ENCODE data around the gene ZP1.
A peak's percentile ranks its signal among the peaks of the same experiment; 100 is the strongest.
"Not testable (repeated sequence)": the region's sequence is repeated elsewhere in the genome, so short reads cannot be mapped to it uniquely, and the experiment has no call there.

ZP1 gene

DNA sequence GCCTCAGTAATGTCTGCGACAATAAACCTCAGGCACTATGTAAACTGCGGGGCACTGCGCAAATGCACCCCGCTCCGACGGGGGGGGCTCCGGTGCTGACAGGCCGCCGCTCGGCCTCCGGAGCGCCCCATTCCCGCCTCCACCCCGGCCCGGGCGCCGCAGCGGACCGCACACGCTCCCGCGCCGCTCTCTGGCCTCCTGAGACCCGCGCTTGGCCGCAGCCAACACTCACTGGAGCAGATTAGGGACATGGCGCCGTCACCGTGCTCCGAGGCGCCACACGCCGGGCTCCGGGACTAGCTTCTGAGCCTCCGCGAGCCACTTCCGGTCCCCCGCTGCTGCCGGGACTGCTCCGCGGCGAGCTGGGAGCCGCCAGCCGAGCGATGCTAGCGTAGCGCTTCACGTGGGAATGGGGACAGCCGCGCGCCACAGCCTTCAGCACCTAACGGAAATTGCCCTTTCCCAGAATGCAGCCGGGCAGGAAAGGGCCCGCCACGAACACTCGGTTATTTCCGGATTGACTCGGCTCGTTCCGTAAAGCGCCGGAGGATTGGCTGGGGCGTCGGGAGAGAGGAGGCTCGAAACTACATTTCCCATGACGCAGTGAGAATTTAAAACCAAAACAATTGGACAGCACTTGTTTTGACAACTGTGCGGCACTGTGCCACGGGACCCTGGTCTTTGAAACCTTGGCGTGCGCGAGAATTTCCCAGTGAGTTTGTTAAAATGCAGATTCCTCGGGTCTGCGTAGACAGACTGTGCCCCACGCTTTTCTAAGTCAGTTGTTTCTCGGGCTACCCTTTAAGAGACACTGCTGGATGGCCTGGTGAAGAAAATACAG lies 39.0 kb downstream of the ZP1 start, which contains the start of gene PRPF19:
Gene PRPF19 (minus strand): TSS at position 454 of the 841 bp plus-strand sequence. CDS start 203 bp downstream, at position 251.
- peak within 1 kb of the TSS; percentile 84 for H3K4me3 ChIP-seq (replicated peaks; ENCODE audit: low read depth, low read length)
- TF ChIP-seq, protein P1, sequence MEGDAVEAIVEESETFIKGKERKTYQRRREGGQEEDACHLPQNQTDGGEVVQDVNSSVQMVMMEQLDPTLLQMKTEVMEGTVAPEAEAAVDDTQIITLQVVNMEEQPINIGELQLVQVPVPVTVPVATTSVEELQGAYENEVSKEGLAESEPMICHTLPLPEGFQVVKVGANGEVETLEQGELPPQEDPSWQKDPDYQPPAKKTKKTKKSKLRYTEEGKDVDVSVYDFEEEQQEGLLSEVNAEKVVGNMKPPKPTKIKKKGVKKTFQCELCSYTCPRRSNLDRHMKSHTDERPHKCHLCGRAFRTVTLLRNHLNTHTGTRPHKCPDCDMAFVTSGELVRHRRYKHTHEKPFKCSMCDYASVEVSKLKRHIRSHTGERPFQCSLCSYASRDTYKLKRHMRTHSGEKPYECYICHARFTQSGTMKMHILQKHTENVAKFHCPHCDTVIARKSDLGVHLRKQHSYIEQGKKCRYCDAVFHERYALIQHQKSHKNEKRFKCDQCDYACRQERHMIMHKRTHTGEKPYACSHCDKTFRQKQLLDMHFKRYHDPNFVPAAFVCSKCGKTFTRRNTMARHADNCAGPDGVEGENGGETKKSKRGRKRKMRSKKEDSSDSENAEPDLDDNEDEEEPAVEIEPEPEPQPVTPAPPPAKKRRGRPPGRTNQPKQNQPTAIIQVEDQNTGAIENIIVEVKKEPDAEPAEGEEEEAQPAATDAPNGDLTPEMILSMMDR (IDR thresholded peaks at IDR 0.05; ENCODE audit: low read length, missing control alignments) = no peak
- peak; percentile 95 for DNase-seq (ENCODE audit: low read depth)

DNA sequence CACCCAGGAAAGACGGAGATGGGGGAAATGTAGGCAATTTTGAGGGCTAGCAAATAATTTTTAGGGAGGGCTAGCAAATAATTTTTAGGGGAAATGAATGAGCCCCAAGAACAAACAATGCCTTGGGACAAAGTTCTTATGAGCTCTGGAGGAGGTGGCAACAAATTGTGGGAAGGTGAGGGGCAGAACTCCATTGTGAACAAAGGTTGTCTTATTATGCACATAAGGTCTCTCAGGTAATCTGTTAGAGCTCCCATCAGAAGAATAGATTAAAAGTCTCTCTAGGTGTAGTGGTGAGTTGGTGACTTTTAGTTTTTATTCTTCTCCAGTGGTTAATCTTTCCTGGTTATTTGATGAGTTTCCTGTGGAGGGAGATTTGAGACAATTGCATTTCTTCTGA lies 41.5 kb downstream of the ZP1 start:
- DNase-seq (ENCODE audit: low read depth) = no peak
- TF ChIP-seq, protein P1 (IDR thresholded peaks at IDR 0.05; ENCODE audit: low read length, missing control alignments) = no peak
- H3K4me3 ChIP-seq (replicated peaks; ENCODE audit: low read depth, low read length) = no peak overlapping the region

GRCh38 chr11:60909680-60910280 lies 42.4 kb downstream of the ZP1 start:
- DNase-seq (ENCODE audit: low read depth); H3K4me3 ChIP-seq (replicated peaks; ENCODE audit: low read depth, low read length): not testable (repeated sequence)

DNA sequence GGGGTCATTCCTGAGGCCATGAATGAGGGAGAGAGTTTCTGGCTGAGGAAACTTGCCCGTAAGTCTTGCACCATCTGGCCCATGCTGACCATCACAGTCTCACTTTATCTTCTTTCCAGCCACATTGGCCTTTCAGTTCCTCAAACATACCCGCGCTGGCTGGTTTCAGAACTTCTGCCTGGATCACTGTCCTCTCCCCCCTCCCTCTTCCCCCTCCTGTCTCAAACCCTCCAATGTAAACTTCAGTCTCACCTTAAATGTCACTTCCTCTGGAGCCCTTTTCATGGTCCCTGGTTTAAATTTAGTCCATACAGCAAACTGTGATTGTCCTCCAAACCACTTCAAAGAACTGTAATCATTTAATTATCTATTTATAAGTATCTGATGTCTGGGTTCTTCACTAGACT lies 42.9 kb downstream of the ZP1 start:
- no peak overlapping the region for H3K4me3 ChIP-seq (replicated peaks; ENCODE audit: low read depth, low read length)
- TF ChIP-seq, protein P1 (IDR thresholded peaks at IDR 0.05; ENCODE audit: low read length, missing control alignments) = no peak
- DNase-seq (ENCODE audit: low read depth) = no peak

- TF ChIP-seq, protein P1 (IDR thresholded peaks at IDR 0.05; ENCODE audit: low read length, missing control alignments) = no peak
- no peak overlapping the region for H3K4me3 ChIP-seq (replicated peaks; ENCODE audit: low read depth, low read length)
- no peak for DNase-seq (ENCODE audit: low read depth)
These were observed 43.5 kb downstream of the ZP1 start for GRCh38 chr11:60910711-60911380.

GRCh38 chr11:60912223-60912850 lies 45.0 kb downstream of the ZP1 start:
- no peak overlapping the region for H3K4me3 ChIP-seq (replicated peaks; ENCODE audit: low read depth, low read length)
- no peak for DNase-seq (ENCODE audit: low read depth)
- TF ChIP-seq, protein P1 (IDR thresholded peaks at IDR 0.05; ENCODE audit: low read length, missing control alignments) = no peak
